ENCODE data around the gene SERTAD4. TPM values are rescaled to one million over a fixed set of nuclear protein-coding genes. Genes with fewer than 3 reads are reported as not detected.

The SERTAD4 gene
- total RNA-seq, 2 donors from 2014 or later = 1.0 TPM; not detected in 1

GRCh38 chr1:210251680-210252490, 19.3 kb downstream of the SERTAD4 start:
- Histone ChIP-seq H3K4me1 (peaks cover 24% of the 10 kb centered on the region), H3K36me3 (replicated peaks in 1 of 2; ENCODE audit: insufficient read depth in 1 of 2, low read depth in 2 of 2) (no peaks in the 10 kb centered on the region), H3K4me3 (peak overlapping the region in 1 of 2 donors; percentile 34), H3K27me3 (no peaks in the 10 kb centered on the region), H3K27ac (no peak overlapping the region), H3K9me3 (no peaks in the 10 kb centered on the region)
- DNase-seq (peak in 1 of 4 donors; percentile 20), ATAC-seq (no peak)
- intact Hi-C loops (cut with DNase I) = no loop called here
- 19 to 23% methylated on average over 46 to 47 of the region's 58 CpGs for WGBS, 2 donors
- TF ChIP-seq POLR2A (IDR thresholded peaks at IDR 0.05) = no peak
- TF ChIP-seq, protein P1, sequence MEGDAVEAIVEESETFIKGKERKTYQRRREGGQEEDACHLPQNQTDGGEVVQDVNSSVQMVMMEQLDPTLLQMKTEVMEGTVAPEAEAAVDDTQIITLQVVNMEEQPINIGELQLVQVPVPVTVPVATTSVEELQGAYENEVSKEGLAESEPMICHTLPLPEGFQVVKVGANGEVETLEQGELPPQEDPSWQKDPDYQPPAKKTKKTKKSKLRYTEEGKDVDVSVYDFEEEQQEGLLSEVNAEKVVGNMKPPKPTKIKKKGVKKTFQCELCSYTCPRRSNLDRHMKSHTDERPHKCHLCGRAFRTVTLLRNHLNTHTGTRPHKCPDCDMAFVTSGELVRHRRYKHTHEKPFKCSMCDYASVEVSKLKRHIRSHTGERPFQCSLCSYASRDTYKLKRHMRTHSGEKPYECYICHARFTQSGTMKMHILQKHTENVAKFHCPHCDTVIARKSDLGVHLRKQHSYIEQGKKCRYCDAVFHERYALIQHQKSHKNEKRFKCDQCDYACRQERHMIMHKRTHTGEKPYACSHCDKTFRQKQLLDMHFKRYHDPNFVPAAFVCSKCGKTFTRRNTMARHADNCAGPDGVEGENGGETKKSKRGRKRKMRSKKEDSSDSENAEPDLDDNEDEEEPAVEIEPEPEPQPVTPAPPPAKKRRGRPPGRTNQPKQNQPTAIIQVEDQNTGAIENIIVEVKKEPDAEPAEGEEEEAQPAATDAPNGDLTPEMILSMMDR (IDR thresholded peaks at IDR 0.05) = no peak

DNA sequence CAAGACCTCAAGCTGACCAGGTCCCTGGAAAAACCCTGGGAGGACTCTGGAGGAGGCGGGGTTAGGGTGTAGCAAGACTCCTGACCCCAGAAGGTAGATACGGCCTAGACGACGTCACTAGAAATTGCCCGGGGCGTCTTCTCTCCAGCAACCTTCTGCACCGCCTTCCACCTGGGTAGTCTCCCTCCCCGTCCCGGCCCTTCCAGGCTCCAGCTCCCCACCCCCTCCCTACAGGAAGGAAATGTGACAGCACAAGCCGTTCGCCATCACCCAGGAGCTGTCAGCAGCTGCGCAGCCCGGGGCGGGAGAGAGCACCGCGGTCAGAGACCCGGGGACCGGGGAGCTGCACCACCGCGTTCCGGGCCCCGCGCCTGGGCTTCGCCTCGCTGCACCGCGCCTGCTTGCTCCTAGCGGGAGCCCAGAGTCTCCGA, 20.0 kb downstream of the SERTAD4 start:
- ATAC-seq (no peak), DNase-seq (peak in 3 of 4 donors; percentile 11 to 19 (median 15))
- intact Hi-C loops (cut with DNase I) = no loop called here
- no peak overlapping the region for H3K4me3 ChIP-seq
- no peaks in the 10 kb centered on the region for H3K36me3 ChIP-seq (replicated peaks in 1 of 2; ENCODE audit: insufficient read depth in 1 of 2, low read depth in 2 of 2)
- TF ChIP-seq, protein P1 (IDR thresholded peaks at IDR 0.05) = no peak
- no peak for TF ChIP-seq POLR2A (IDR thresholded peaks at IDR 0.05)
- H3K9me3 ChIP-seq = no peaks in the 10 kb centered on the region
- 33 to 41% methylated on average over 7 to 29 of the region's 29 CpGs for WGBS, 2 donors
- no peak overlapping the region for H3K27ac ChIP-seq
- H3K27me3 ChIP-seq = no peaks in the 10 kb centered on the region
- H3K4me1 ChIP-seq = peaks cover 24% of the 10 kb centered on the region

DNA sequence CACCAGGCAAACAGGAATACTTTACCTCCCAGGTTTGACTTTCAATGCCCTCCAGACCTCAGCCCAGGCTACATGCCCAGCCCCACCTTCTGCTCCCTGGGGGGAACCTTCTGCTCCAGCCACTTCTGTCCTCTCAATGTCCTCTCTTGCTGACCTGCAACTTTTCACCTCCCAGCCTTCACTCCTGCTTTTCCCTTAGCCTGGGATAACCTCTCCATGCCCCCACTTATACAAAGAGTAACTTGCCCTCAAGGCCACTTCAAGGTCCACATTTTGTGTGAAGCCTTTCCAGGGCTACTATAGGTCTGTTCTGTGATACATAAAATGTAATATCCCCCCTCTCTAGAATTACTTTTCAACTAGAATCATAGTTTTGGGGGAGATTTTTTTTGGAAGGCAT, 21.7 kb downstream of the SERTAD4 start:
- Histone ChIP-seq H3K4me1 (peaks cover 24% of the 10 kb centered on the region), H3K4me3 (no peak overlapping the region), H3K27me3 (no peaks in the 10 kb centered on the region), H3K9me3 (no peaks in the 10 kb centered on the region), H3K36me3 (replicated peaks in 1 of 2; ENCODE audit: insufficient read depth in 1 of 2, low read depth in 2 of 2) (no peaks in the 10 kb centered on the region), H3K27ac (no peak overlapping the region)
- intact Hi-C loops (cut with DNase I) = no loop called here
- DNase-seq (no peak), ATAC-seq (no peak)
- TF ChIP-seq, protein P1 (IDR thresholded peaks at IDR 0.05) = no peak
- TF ChIP-seq POLR2A (IDR thresholded peaks at IDR 0.05) = no peak

DNA sequence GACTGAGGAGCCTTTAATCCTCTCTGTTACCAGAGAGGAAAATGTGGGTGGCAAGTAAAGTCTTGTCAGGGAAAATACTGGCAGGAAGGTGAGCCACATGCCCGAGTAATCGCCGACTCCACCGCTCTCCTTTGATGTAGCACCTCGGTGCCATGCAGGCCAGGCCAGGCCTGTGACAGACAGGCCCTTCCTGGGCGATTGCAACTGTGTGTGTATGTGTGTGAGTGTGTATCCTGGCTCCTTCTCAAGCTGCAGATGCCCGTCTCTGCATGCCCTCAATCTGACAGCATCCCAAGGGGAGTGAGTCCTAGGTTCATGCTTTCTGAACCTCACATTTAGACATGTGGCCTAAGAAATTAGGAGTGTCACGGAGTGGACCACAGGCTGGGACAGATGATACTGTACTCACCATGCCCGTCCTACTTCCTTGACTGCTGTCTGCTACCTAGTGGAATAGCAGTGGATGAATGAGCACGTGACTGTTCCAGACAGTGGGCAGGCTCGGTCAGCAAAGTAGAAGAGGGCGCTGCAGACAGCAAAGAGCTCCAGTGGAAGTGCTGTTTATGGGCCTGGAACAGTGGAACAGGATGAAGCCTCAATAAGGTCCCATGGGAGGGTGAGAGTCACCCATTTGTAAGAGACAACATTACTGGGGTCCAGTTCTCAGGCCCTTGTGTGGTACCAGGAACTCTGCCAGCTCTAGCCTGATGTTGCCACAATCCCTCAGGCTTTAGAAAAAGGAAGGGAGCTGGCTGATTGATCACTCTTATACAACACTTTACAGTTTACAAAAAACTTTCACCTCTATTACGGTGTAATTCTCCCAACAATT, 25.3 kb downstream of the SERTAD4 start:
- 80 to 84% methylated on average over 11 to 13 of the region's 13 CpGs for WGBS, 2 donors
- Histone ChIP-seq H3K9me3 (no peaks in the 10 kb centered on the region), H3K36me3 (replicated peaks in 1 of 2; ENCODE audit: insufficient read depth in 1 of 2, low read depth in 2 of 2) (no peaks in the 10 kb centered on the region), H3K27ac (no peak overlapping the region), H3K27me3 (no peaks in the 10 kb centered on the region), H3K4me1 (peaks cover 4% of the 10 kb centered on the region), H3K4me3 (no peak overlapping the region)
- TF ChIP-seq POLR2A (IDR thresholded peaks at IDR 0.05) = no peak
- TF ChIP-seq, protein P1 (IDR thresholded peaks at IDR 0.05) = no peak
- ATAC-seq = no peak
- no peak for DNase-seq
- intact Hi-C loops (cut with DNase I) = no loop called here
